ENCODE measurements around the gene JAG1. TPM values are rescaled to one million over a fixed set of nuclear protein-coding genes. Genes with fewer than 3 reads are reported as not detected.

The JAG1 gene
- total and polyA plus RNA-seq, 4 donors = 11.9 to 70.3 (median 46.8) TPM

- peak overlapping the region in 1 of 2 donors; percentile 42 for H3K9ac ChIP-seq (ENCODE audit: insufficient read depth in 1 of 2, low read length in 2 of 2)
- ATAC-seq (ENCODE audit: insufficient read depth, low FRiP score) (no peak), DNase-seq (peak in 2 of 3 donors; percentile 44 to 50)
- peak overlapping the region; percentile 74 to 86 for H3K27ac ChIP-seq (ENCODE audit: low read depth in 1 of 2, low read length in 1 of 2)
- H3K36me3 ChIP-seq (ENCODE audit: control insufficient read depth in 4 of 4, insufficient read depth in 4 of 4, low read length in 4 of 4) = peaks cover 0 to 18% (median 7%) of the 10 kb centered on the region in 4 donors
- peaks cover 0 to 46% (median 16%) of the 10 kb centered on the region in 5 donors for H3K4me1 ChIP-seq (ENCODE audit: control insufficient read depth in 5 of 5, insufficient read depth in 5 of 5, low read length in 5 of 5)
- no peak for TF ChIP-seq CTCF (IDR thresholded peaks at IDR 0.05; ENCODE audit: control extremely low read depth, extremely low read depth)
- H3K27me3 ChIP-seq (ENCODE audit: control insufficient read depth in 3 of 3, insufficient read depth in 3 of 3, low read length in 2 of 3) = no peaks in the 10 kb centered on the region
- peak overlapping the region; percentile 15 for H3K4me3 ChIP-seq
- 35 to 67% methylated on average over 18 of the region's 18 CpGs for WGBS, 2 donors
- H3K9me3 ChIP-seq (ENCODE audit: control insufficient read depth in 4 of 4, insufficient read depth in 3 of 4, low read length in 3 of 4) = no peaks in the 10 kb centered on the region
These were observed 3.1 kb downstream of the JAG1 start for GRCh38 chr20:10670501-10671220.

- peaks cover 0 to 18% (median 7%) of the 10 kb centered on the region in 4 donors for H3K36me3 ChIP-seq (ENCODE audit: control insufficient read depth in 4 of 4, insufficient read depth in 4 of 4, low read length in 4 of 4)
- ATAC-seq (ENCODE audit: insufficient read depth, low FRiP score) (no peak), DNase-seq (no peak)
- H3K27ac ChIP-seq (ENCODE audit: low read depth in 1 of 2, low read length in 1 of 2) = peak overlapping the region; percentile 1 to 74
- no peaks in the 10 kb centered on the region for H3K9me3 ChIP-seq (ENCODE audit: control insufficient read depth in 4 of 4, insufficient read depth in 3 of 4, low read length in 3 of 4)
- no peaks in the 10 kb centered on the region for H3K27me3 ChIP-seq (ENCODE audit: control insufficient read depth in 3 of 3, insufficient read depth in 3 of 3, low read length in 2 of 3)
- H3K9ac ChIP-seq (ENCODE audit: insufficient read depth in 1 of 2, low read length in 2 of 2) = peak overlapping the region in 1 of 2 donors; percentile 42
- WGBS, 2 donors = 50 to 65% methylated on average over 6 of the region's 6 CpGs
- TF ChIP-seq CTCF (IDR thresholded peaks at IDR 0.05; ENCODE audit: control extremely low read depth, extremely low read depth) = no peak
- peak overlapping the region; percentile 8 for H3K4me3 ChIP-seq
- H3K4me1 ChIP-seq (ENCODE audit: control insufficient read depth in 5 of 5, insufficient read depth in 5 of 5, low read length in 5 of 5) = peaks cover 5 to 47% (median 18%) of the 10 kb centered on the region in 5 donors
These were observed 3.9 kb downstream of the JAG1 start for GRCh38 chr20:10669843-10670446.

- TF ChIP-seq CTCF (IDR thresholded peaks at IDR 0.05; ENCODE audit: control extremely low read depth, extremely low read depth) = no peak
- peak overlapping the region in 1 of 2 donors; percentile 23 for H3K9ac ChIP-seq (ENCODE audit: insufficient read depth in 1 of 2, low read length in 2 of 2)
These were observed 5.0 kb downstream of the JAG1 start for GRCh38 chr20:10668677-10669368.

More at GRCh38 chr20:10668677-10669368, 5.0 kb downstream of the JAG1 start:
- peaks cover 0 to 18% (median 7%) of the 10 kb centered on the region in 4 donors for H3K36me3 ChIP-seq (ENCODE audit: control insufficient read depth in 4 of 4, insufficient read depth in 4 of 4, low read length in 4 of 4)
- no peak overlapping the region for H3K4me3 ChIP-seq
- DNase-seq (no peak), ATAC-seq (ENCODE audit: insufficient read depth, low FRiP score) (no peak)
- no peak overlapping the region for H3K27ac ChIP-seq (ENCODE audit: low read depth in 1 of 2, low read length in 1 of 2)
- H3K27me3 ChIP-seq (ENCODE audit: control insufficient read depth in 3 of 3, insufficient read depth in 3 of 3, low read length in 2 of 3) = no peaks in the 10 kb centered on the region
- H3K4me1 ChIP-seq (ENCODE audit: control insufficient read depth in 5 of 5, insufficient read depth in 5 of 5, low read length in 5 of 5) = peaks cover 10 to 53% (median 18%) of the 10 kb centered on the region in 5 donors
- no peaks in the 10 kb centered on the region for H3K9me3 ChIP-seq (ENCODE audit: control insufficient read depth in 4 of 4, insufficient read depth in 3 of 4, low read length in 3 of 4)
- WGBS, 2 donors = 82 to 92% methylated on average over 7 of the region's 7 CpGs
